ENCODE data around the gene LRRC43.

- TF ChIP-seq GATA3 (IDR thresholded peaks at IDR 0.05; ENCODE audit: low read depth, low read length) = no peak
- no peak for TF ChIP-seq GATA2 (IDR thresholded peaks at IDR 0.05; ENCODE audit: low read depth, low read length)
Measured at GRCh38 chr12:122206111-122206881, 23.4 kb downstream of the LRRC43 start.

All from SH-SY5Y (cell line).